Activated B cell treated with CpG ODN at 0.5 μM for 24 hours (primary cell): ENCODE data around the gene PIP5K1B. TPM values are rescaled to one million over a fixed set of nuclear protein-coding genes. Genes with fewer than 3 reads are reported as not detected.

ENCODE experiments used
- ATAC-seq: fragments of 200-7000 bp; cut with Tn5 transposase; one replicate; pipeline ENCODE4 v1.10.0; 2021; ENCODE audit warnings: low read depth, mild to moderate bottlenecking, moderate library complexity
- CTCF ChIA-PET: fragments of 350-600 bp; sonication (Branson Sonifier 250); formaldehyde crosslinking; loops from one replicate; lab custom pipeline; 2021; ENCODE audit warnings: antibody characterized with exemption; lab: Charles Lee
- POLR2A ChIA-PET: fragments of 350-600 bp; sonication (Branson Sonifier 250); formaldehyde crosslinking; loops from one replicate; lab custom pipeline; 2021; ENCODE audit warnings: antibody characterized with exemption; lab: Charles Lee
- DNase-seq: peaks from one replicate; pipeline ENCODE4 v3.0.0; 2022
- H3K27ac Mint-ChIP-seq: one replicate; pipeline ENCODE4 v1.8.0; 2020; ENCODE audit warnings: mixed read lengths
- H3K27me3 Mint-ChIP-seq: one replicate; pipeline ENCODE4 v1.8.0; 2021; ENCODE audit warnings: mixed read lengths
- H3K36me3 Mint-ChIP-seq: one replicate; pipeline ENCODE4 v1.8.0; 2021; ENCODE audit warnings: low read depth, mixed read lengths
- H3K4me1 Mint-ChIP-seq: one replicate; pipeline ENCODE4 v1.8.0; 2021; ENCODE audit warnings: mixed read lengths
- H3K4me3 Mint-ChIP-seq: one replicate; pipeline ENCODE4 v1.8.0; 2020; ENCODE audit warnings: mild to moderate bottlenecking, mixed read lengths
- H3K9me3 Mint-ChIP-seq: one replicate; pipeline ENCODE4 v1.8.0; 2020; ENCODE audit warnings: mixed read lengths
- intact Hi-C: fragments of 100-400 bp; cut with micrococcal nuclease; formaldehyde crosslinking; loops from one replicate; pipeline ENCODE4 v1.15.1; 2024
- total RNA-seq: library from RNA; stranded (reverse); gene quantifications from 2 replicates; pipeline ENCODE4 v1.2.3, GENCODE V29; 2022
- TF ChIP-seq, protein P1 (sequence below): fragments of 200-600 bp; IDR thresholded peaks from one replicate; pipeline ENCODE4 v1.8.0; 2022; ENCODE audit warnings: antibody characterized with exemption, mild to moderate bottlenecking

Gene PIP5K1B
- total RNA-seq, 1 donor from 2014 or later = 22.0 TPM

- ATAC-seq = no peak
- DNase-seq = no peak
- H3K27ac Mint-ChIP-seq = no peak overlapping the region
- intact Hi-C loops = no loop called here
- peaks cover 31% of the 10 kb centered on the region for H3K36me3 Mint-ChIP-seq
- ChIA-PET CTCF (interaction anchor here (1.4 kb wide), 1 partner anchor 412 kb away, joined by 4 read pairs; no protein-coding TSS in a partner anchor), POLR2A (interaction anchor here (0.7 to 1.4 kb wide), 2 partner anchors 30 to 216 kb away, joined by 3 to 4 read pairs; a partner anchor contains a TSS)
- peaks cover 22% of the 10 kb centered on the region for H3K4me1 Mint-ChIP-seq
- TF ChIP-seq, protein P1, sequence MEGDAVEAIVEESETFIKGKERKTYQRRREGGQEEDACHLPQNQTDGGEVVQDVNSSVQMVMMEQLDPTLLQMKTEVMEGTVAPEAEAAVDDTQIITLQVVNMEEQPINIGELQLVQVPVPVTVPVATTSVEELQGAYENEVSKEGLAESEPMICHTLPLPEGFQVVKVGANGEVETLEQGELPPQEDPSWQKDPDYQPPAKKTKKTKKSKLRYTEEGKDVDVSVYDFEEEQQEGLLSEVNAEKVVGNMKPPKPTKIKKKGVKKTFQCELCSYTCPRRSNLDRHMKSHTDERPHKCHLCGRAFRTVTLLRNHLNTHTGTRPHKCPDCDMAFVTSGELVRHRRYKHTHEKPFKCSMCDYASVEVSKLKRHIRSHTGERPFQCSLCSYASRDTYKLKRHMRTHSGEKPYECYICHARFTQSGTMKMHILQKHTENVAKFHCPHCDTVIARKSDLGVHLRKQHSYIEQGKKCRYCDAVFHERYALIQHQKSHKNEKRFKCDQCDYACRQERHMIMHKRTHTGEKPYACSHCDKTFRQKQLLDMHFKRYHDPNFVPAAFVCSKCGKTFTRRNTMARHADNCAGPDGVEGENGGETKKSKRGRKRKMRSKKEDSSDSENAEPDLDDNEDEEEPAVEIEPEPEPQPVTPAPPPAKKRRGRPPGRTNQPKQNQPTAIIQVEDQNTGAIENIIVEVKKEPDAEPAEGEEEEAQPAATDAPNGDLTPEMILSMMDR = no peak
- H3K9me3 Mint-ChIP-seq = no peaks in the 10 kb centered on the region
- H3K27me3 Mint-ChIP-seq = no peaks in the 10 kb centered on the region
- no peak overlapping the region for H3K4me3 Mint-ChIP-seq
Measured at GRCh38 chr9:68995776-68996175, 290.7 kb downstream of the PIP5K1B start.

- no peaks in the 10 kb centered on the region for H3K27me3 Mint-ChIP-seq
- DNase-seq = no peak
- CTCF ChIA-PET = interaction anchor here (1.2 to 1.4 kb wide), 2 partner anchors 356 to 413 kb away, joined by 3 to 4 read pairs; no protein-coding TSS in a partner anchor
- no peaks in the 10 kb centered on the region for H3K9me3 Mint-ChIP-seq
- H3K4me1 Mint-ChIP-seq = peaks cover 22% of the 10 kb centered on the region
- peaks cover 29% of the 10 kb centered on the region for H3K36me3 Mint-ChIP-seq
- H3K4me3 Mint-ChIP-seq = no peak overlapping the region
- POLR2A ChIA-PET = interaction anchor here (1.4 kb wide), 1 partner anchor 217 kb away, joined by 3 read pairs; a partner anchor contains a TSS
- ATAC-seq = no peak
- H3K27ac Mint-ChIP-seq = no peak overlapping the region
- intact Hi-C loops = no loop called here
- TF ChIP-seq, protein P1 = no peak
Measured at GRCh38 chr9:68996462-68996861, 291.4 kb downstream of the PIP5K1B start.

- Mint-ChIP-seq H3K36me3 (peaks cover 30% of the 10 kb centered on the region), H3K27me3 (no peaks in the 10 kb centered on the region), H3K4me3 (no peak overlapping the region), H3K27ac (no peak overlapping the region), H3K9me3 (no peaks in the 10 kb centered on the region), H3K4me1 (peaks cover 22% of the 10 kb centered on the region)
- CTCF ChIA-PET = interaction anchor here (0.6 to 2.0 kb wide), 5 partner anchors 23 to 414 kb away, joined by 3 to 8 read pairs (median 3); no protein-coding TSS in a partner anchor
- POLR2A ChIA-PET = no interaction called here
- intact Hi-C loops = loop anchor here (2.0 kb wide), 1 partner anchor 219 kb away; no protein-coding TSS in a partner anchor
- ATAC-seq (no peak), DNase-seq (no peak)
- TF ChIP-seq, protein P1 = no peak
Measured at GRCh38 chr9:68997666-68998065, 292.6 kb downstream of the PIP5K1B start.

DNA sequence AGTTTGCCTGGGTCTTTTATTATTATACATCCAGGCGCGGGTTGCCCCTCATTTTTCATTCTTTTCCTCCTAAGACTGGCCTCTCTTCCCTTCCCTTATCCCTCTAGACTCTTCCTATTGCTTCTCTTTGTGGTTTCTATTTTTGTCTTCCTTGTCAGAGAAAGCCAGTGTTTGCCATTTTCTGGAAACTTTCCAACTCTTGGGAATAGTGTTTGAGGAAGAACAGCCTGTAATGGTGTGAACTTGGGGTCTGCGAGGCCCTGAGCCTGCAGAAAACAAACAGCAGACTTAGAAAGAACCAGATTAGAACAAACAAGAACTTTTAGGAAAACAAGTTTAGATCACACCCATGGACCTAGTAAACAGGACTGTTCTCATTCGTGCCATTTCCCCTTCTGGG is 293.3 kb downstream of the PIP5K1B start:
- DNase-seq (no peak), ATAC-seq (no peak)
- TF ChIP-seq, protein P1 = no peak
- H3K36me3 Mint-ChIP-seq = peaks cover 29% of the 10 kb centered on the region
- H3K4me3 Mint-ChIP-seq = no peak overlapping the region
- no peak overlapping the region for H3K27ac Mint-ChIP-seq
- POLR2A ChIA-PET = no interaction called here
- CTCF ChIA-PET = interaction anchor here (2.0 kb wide), 1 partner anchor 415 kb away, joined by 8 read pairs; no protein-coding TSS in a partner anchor
- H3K27me3 Mint-ChIP-seq = no peaks in the 10 kb centered on the region
- intact Hi-C loops = loop anchor here (2.0 kb wide), 1 partner anchor 220 kb away; no protein-coding TSS in a partner anchor
- H3K4me1 Mint-ChIP-seq = peaks cover 22% of the 10 kb centered on the region
- H3K9me3 Mint-ChIP-seq = no peaks in the 10 kb centered on the region

DNA sequence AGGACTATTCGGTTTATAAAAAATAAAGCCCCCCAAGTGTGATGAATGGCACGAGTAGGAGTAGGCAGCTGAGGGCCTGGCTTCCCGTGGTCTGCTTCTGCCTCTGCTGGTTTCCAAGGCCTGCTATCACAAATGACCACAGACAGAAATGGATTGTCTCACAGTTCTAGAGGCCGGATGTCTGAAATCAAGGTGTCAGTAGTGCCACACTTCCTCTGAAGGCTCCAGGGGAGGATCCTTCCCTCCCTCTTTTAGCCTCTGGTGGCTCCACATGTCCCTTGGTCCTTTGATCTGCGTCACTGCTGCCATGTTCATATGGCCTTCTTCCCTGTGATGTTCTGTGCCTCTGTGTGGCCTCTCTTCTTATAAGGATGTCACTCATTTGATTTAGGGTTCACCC is 293.8 kb downstream of the PIP5K1B start:
- Mint-ChIP-seq H3K4me3 (no peak overlapping the region), H3K9me3 (no peaks in the 10 kb centered on the region), H3K27me3 (no peaks in the 10 kb centered on the region), H3K27ac (no peak overlapping the region), H3K4me1 (peaks cover 20% of the 10 kb centered on the region), H3K36me3 (peaks cover 28% of the 10 kb centered on the region)
- ChIA-PET CTCF (interaction anchor here (0.7 to 2.0 kb wide), 9 partner anchors 144 to 438 kb away, joined by 3 to 14 read pairs (median 6); no protein-coding TSS in a partner anchor), POLR2A (no interaction called here)
- intact Hi-C loops = loop anchor here (1.0 to 2.0 kb wide), 4 partner anchors 154 to 415 kb away; no protein-coding TSS in a partner anchor
- no peak for ATAC-seq
- no peak for DNase-seq
- TF ChIP-seq, protein P1 = no peak
